Measurements from ENCODE around the gene PHOSPHO1. TPM values are rescaled to one million over a fixed set of nuclear protein-coding genes. Genes with fewer than 3 reads are reported as not detected.

Gene PHOSPHO1
- total and polyA plus RNA-seq, 2 of the 13 experiments (the other 11 are each of a cell fraction or from before 2014, with no cell fraction given) = not detected

GRCh38 chr17:49241040-49241439, 10.5 kb upstream of the PHOSPHO1 start (continued):
- TF ChIP-seq ARID4A (CRISPR knock-in tag; IDR thresholded peaks at IDR 0.05; ENCODE audit: borderline replicate concordance) = no peak

GRCh38 chr17:49240619-49241018, 10.0 kb upstream of the PHOSPHO1 start:
- H3K79me2 ChIP-seq (ENCODE audit: insufficient read depth, low read length) = no peaks in the 10 kb centered on the region
- H2AFZ ChIP-seq (ENCODE audit: low read length) = no peak overlapping the region
- H4K20me1 ChIP-seq (ENCODE audit: insufficient read depth, low read length) = no peaks in the 10 kb centered on the region
- peaks cover 12% of the 10 kb centered on the region for H3K4me1 ChIP-seq (ENCODE audit: insufficient read depth, low read length)
- H3K9me3 ChIP-seq (ENCODE audit: low read length) = no peaks in the 10 kb centered on the region
- CTCF ChIA-PET (ENCODE audit: low intra/inter-chr PET ratio, low total read pairs) = no interaction called here
- H3K9ac ChIP-seq (ENCODE audit: insufficient read depth, low read depth, low read length) = no peak overlapping the region
- 0% methylated on average over 1 of the region's 1 CpG for WGBS (ENCODE audit: low lambda C conversion rate)
- H3K27me3 ChIP-seq (ENCODE audit: control insufficient read depth in 1 of 2, insufficient read depth in 2 of 2, low read length in 2 of 2) = peaks cover 0 to 13% of the 10 kb centered on the region in 2 experiments; a peak in 4 of 5 replicates
- no peaks in the 10 kb centered on the region for H3K36me3 ChIP-seq (replicated peaks in 1 of 2; ENCODE audit: control insufficient read depth in 1 of 2, insufficient read depth in 2 of 2, low read length in 2 of 2)
- DNase-seq (ENCODE audit: low spot score) (no peak), ATAC-seq (no peak), FAIRE-seq (no peak)
- TF ChIP-seq NCOA5 (CRISPR knock-in tag; IDR thresholded peaks at IDR 0.05) = no peak
- TF ChIP-seq ZNF24 (IDR thresholded peaks at IDR 0.05) = 0 out of 2 replicates have a peak, but pooled peaks have one; percentile 66
- TF ChIP-seq CBX5 (CRISPR knock-in tag; IDR thresholded peaks at IDR 0.05; ENCODE audit: borderline replicate concordance) = no peak
- H3K27ac ChIP-seq (ENCODE audit: extremely low read length, insufficient read depth, low read length) = no peak overlapping the region
- in situ Hi-C loops (cut with HindIII; ENCODE audit: extremely low pct_ligation_motif_present, low pct_unique_long_range_greater_than_20kb) = no loop called here
- no peak overlapping the region for H3K4me3 ChIP-seq (replicated peaks in 1 of 3; ENCODE audit: insufficient read depth in 1 of 3, low read depth in 2 of 3, low read length in 3 of 3)
- no peak overlapping the region for H3K4me2 ChIP-seq (ENCODE audit: low read depth, low read length)
- intact Hi-C loops (cut with micrococcal nuclease; ENCODE audit: unreplicated experiment) = no loop called here
- POLR2A ChIA-PET = no interaction called here
- BruUV-seq (replicated peaks) = no TSS peak
